Fibroblast of lung (primary cell): ENCODE measurements around the gene SPRR2E.

ENCODE experiments used
- EZH2 ChIP-seq: IDR thresholded peaks from 2 replicates; pipeline ENCODE4 v1.5.1; 2012; ENCODE audit warnings: low read length, control low read depth, mild to moderate bottlenecking; ENCODE audit errors: missing control alignments
- TF ChIP-seq, protein P1 (sequence below), 2 donors: IDR thresholded peaks in 1 of 2; conservative IDR thresholded peaks in 1 of 2; 1 replicate in 1 of 2; 2 replicates in 1 of 2; pipeline ENCODE4 v1.5.1; 2011 to 2012; ENCODE audit warnings: low read length in 2 of 2, control low read depth in 1 of 2, inconsistent platforms in 1 of 2, low read depth in 1 of 2, mild to moderate bottlenecking in 1 of 2

- TF ChIP-seq, protein P1, sequence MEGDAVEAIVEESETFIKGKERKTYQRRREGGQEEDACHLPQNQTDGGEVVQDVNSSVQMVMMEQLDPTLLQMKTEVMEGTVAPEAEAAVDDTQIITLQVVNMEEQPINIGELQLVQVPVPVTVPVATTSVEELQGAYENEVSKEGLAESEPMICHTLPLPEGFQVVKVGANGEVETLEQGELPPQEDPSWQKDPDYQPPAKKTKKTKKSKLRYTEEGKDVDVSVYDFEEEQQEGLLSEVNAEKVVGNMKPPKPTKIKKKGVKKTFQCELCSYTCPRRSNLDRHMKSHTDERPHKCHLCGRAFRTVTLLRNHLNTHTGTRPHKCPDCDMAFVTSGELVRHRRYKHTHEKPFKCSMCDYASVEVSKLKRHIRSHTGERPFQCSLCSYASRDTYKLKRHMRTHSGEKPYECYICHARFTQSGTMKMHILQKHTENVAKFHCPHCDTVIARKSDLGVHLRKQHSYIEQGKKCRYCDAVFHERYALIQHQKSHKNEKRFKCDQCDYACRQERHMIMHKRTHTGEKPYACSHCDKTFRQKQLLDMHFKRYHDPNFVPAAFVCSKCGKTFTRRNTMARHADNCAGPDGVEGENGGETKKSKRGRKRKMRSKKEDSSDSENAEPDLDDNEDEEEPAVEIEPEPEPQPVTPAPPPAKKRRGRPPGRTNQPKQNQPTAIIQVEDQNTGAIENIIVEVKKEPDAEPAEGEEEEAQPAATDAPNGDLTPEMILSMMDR (conservative IDR thresholded peaks at IDR 0.05 in 1 of 2, IDR thresholded peaks at IDR 0.05 in 1 of 2; ENCODE audit: low read depth in 1 of 2, low read length in 2 of 2), result no peak
- no peak for TF ChIP-seq EZH2
These were observed 19.1 kb upstream of the SPRR2E start, which contains the start of gene SPRR2F for GRCh38 chr1:153113416-153113815.
